GM13976 (cell line): Measurements from ENCODE around the gene CPAMD8.

ENCODE experiments used
- DNase-seq: peaks from one replicate; pipeline ENCODE4 v3.0.0; 2012; ENCODE audit warnings: low spot score
- CTCF ChIP-seq: IDR thresholded peaks from 2 replicates; pipeline ENCODE4 v1.5.1; 2012; ENCODE audit warnings: borderline replicate concordance, mild to moderate bottlenecking; ENCODE audit not compliant: insufficient read depth; ENCODE audit errors: extremely low read depth, missing control alignments, control extremely low read depth
- in situ Hi-C: fragments of 300-500 bp; cut with MboI; formaldehyde crosslinking; loops from one replicate; pipeline ENCODE4 v1.12.0; 2022; ENCODE audit warnings: low sequenced_read_pairs, mixed read lengths, inconsistent platforms; ENCODE audit not compliant: unreplicated experiment

CPAMD8 gene

GRCh38 chr19:17048885-17049453, 22.4 kb upstream of the CPAMD8 start:
- no peak for TF ChIP-seq CTCF
- in situ Hi-C loops = no loop called here
- no peak for DNase-seq

- in situ Hi-C loops = no loop called here
- TF ChIP-seq CTCF = no peak
- no peak for DNase-seq
These were observed 19.4 kb upstream of the CPAMD8 start for GRCh38 chr19:17045907-17046502.

- in situ Hi-C loops = no loop called here
- no peak for DNase-seq
- TF ChIP-seq CTCF = no peak
These were observed 17.1 kb upstream of the CPAMD8 start for GRCh38 chr19:17043744-17044143.

- DNase-seq = no peak
- in situ Hi-C loops = no loop called here
- TF ChIP-seq CTCF = no peak
These were observed 15.4 kb upstream of the CPAMD8 start for GRCh38 chr19:17041976-17042375.

- TF ChIP-seq CTCF = no peak
- in situ Hi-C loops = no loop called here
- no peak for DNase-seq
These were observed 11.4 kb upstream of the CPAMD8 start for GRCh38 chr19:17037966-17038500.

- no peak for TF ChIP-seq CTCF
These were observed 10.6 kb upstream of the CPAMD8 start for GRCh38 chr19:17037184-17037583.

More at GRCh38 chr19:17037184-17037583, 10.6 kb upstream of the CPAMD8 start:
- no peak for DNase-seq
- in situ Hi-C loops = no loop called here
